GM10266 (cell line): Measurements from ENCODE around the gene GUCY1A2.

Experiments
- DNase-seq: peaks from one replicate; pipeline ENCODE4 v3.0.0; 2012; ENCODE audit errors: extremely low spot score
- TF ChIP-seq, protein P1 (sequence below): IDR thresholded peaks from 2 replicates; pipeline ENCODE4 v1.5.1; 2012; ENCODE audit warnings: mild to moderate bottlenecking, low read depth; ENCODE audit not compliant: control insufficient read depth, insufficient read depth; ENCODE audit errors: missing control alignments

Gene GUCY1A2

DNA sequence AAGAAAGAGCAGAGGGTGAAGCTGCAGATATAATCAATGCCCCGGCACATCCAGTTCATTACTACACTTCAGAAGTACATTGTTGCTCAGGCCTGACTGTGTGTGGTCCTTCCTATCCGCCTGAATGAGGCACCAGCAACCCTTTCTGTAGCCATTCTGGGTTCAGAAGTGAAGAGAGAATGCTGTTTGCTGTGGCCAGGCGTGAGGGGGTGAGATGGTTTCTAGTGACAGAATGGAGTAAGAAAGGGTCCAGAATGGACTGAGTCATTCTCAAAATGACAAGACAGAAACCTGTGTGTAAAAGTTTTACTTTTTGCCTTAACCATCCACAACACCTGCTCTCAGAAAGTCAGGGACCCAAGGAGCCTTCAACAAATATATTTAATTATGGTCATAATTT, 334.8 kb downstream of the GUCY1A2 start:
- no peak for DNase-seq
- TF ChIP-seq, protein P1, sequence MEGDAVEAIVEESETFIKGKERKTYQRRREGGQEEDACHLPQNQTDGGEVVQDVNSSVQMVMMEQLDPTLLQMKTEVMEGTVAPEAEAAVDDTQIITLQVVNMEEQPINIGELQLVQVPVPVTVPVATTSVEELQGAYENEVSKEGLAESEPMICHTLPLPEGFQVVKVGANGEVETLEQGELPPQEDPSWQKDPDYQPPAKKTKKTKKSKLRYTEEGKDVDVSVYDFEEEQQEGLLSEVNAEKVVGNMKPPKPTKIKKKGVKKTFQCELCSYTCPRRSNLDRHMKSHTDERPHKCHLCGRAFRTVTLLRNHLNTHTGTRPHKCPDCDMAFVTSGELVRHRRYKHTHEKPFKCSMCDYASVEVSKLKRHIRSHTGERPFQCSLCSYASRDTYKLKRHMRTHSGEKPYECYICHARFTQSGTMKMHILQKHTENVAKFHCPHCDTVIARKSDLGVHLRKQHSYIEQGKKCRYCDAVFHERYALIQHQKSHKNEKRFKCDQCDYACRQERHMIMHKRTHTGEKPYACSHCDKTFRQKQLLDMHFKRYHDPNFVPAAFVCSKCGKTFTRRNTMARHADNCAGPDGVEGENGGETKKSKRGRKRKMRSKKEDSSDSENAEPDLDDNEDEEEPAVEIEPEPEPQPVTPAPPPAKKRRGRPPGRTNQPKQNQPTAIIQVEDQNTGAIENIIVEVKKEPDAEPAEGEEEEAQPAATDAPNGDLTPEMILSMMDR = no peak

DNA sequence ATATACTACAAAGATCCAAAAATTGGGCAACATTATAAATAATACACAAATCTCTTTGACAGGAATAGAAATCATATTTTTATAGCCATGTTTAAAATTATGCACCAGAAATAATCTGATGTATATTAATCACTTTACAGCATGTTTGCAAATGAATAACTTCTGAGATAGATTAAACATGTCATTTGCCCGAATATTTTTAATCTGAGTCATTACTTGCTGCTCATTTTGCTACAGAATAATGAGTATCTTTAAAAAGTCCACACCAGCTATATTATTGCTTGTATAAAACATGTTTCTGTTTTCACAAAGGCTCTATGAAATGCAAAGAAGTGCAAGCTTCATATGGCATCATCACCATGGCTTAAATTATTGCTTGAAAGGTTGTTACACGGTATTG, 336.8 kb downstream of the GUCY1A2 start:
- TF ChIP-seq, protein P1 = no peak
- DNase-seq = no peak

DNA sequence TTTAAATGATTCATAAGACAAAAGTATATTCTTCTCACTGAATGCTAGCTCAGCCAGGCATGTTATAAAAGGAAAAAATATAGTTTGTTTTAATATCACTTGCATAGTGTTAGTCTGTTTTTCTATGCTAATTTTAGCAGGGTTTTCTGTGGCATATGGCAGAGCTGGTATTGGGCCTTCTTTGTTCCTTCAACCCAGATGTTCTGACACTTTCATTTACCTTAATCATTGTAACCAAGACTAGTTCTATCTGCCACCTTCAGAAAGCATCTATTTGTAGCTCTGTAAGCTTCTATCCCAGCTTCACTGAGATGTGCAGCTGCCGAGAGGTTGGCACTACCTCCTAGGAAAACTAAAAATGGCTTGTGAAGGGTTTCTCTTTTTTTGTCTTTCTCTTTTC, 338.7 kb downstream of the GUCY1A2 start:
- no peak for DNase-seq
- TF ChIP-seq, protein P1 = no peak

DNA sequence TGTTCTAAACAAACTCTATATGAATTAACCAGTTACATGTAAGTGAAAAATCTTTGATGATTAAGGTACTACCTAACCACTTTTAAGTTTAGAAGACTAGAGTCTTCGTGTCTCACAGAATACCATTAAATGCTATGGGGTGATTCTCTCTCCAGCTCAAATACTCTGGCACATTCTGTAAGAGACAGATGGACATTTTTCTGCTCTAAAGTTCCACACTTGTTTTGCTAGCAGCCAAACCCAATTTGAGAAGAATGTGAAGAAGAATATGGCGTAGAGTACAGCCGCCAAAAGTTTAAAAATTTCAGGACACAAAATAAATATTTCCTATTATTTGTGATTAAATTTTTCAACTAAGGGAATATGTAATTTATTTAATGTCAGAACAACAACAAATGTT, 339.1 kb downstream of the GUCY1A2 start:
- DNase-seq = no peak
- TF ChIP-seq, protein P1 = no peak

DNA sequence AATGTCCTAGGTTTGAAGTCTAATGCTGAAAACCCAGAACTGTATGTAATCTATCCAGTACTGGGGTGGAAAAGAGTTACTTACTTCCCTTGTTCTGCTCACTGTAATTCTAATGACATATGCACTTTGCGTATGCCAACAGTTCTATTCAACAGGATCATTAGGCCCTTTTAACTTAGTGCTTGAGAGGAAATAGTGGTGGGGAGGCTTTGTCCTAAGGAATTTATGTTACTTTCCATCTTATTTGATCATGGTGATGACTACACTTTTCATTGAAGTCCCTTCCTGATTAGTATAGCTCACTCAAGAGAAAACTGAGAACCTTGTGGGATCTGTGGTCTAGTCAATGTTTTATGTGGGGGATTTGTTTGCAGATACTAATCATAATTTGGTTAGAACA, 348.2 kb downstream of the GUCY1A2 start:
- TF ChIP-seq, protein P1 = no peak
- no peak for DNase-seq

DNA sequence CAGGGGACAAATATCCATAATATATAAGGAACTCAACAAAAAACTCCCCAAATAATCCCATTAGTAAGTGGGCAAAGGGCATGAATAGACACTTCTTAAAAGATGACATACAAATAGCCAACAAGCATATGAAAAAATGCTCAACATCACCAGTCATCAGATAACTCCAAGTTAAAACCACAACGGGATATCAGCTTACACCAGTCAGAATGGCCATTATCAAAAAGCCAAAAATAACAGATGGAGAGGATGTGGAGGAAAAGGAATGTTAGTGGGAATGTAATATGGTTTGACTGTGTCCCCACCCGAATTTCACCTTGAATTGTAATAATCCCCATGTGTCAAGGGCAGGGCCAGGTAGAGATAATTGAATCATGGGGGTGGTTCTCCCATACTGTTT, 350.1 kb downstream of the GUCY1A2 start:
- TF ChIP-seq, protein P1 = no peak
- no peak for DNase-seq

DNA sequence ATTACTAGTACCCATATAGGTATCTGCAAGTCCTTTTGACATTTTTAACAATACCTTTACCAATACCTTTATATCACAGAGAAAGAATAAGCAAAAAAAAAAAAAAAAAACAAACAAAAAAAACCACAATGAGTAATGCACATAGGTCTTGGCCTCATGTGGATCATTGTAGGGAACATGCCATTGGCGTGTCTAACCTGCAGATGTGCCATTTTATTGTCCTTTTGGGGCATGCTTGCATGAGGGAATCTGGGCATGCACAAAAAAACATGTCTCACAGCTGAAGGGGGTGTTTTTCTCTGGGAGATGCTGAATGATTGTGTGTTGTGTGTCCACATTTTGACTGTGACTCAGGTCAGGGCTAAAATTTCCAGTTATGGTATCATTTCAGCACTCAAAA, 361.6 kb downstream of the GUCY1A2 start:
- TF ChIP-seq, protein P1 = no peak
- no peak for DNase-seq
